Central memory CD4-positive, alpha-beta T cell (primary cell): ENCODE results near the gene MID1.
"Not testable (repeated sequence)": the region's sequence is repeated elsewhere in the genome, so short reads cannot be mapped to it uniquely, and the experiment has no call there.

ENCODE experiments used
- DNase-seq: peaks from one replicate; pipeline ENCODE4 v3.0.0; 2022

Gene MID1

DNA sequence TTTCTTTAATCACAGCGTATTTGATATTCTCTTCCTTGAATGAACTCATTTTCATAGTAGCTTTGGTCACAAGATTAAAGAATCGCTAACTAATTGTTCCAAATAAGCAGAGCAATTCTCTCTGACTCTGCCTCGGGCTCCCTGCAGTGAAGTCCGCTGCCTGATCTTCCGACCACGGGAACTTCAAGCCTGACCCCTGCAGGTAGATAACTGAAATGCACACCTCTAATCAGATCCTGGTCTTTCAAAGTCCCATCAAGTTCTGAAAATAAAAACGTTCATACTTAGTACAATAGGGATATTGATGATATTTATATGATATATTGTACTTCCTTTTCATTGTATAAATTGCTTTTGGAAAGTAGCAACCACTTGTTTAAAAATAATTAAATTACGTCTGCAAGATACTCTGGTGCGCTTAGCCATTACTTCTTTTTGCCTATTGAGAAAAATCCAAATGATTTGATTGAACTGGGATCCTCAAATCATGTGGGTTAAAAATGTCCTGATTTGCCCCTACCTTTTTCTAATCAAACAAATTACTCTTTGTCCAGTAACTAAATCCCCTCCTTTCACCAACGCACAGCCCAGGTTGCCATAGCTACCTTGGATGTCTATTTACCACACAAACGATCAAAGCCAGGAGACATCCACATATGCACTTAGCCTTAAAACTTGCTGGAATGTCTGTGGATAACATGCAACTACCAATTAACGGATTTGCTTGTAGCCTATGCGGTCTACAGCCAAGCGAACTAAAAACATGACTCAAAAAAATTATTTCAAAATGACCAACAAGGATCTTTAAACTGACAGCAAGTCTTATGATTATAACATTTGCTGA, 4.2 kb downstream of the MID1 start:
- DNase-seq: no peak

GRCh38 chrX:10612215-10612614, 8.2 kb downstream of the MID1 start:
- no peak for DNase-seq

- DNase-seq: no peak
Observed at GRCh38 chrX:10611441-10612090, 8.8 kb downstream of the MID1 start.

- no peak for DNase-seq
Observed at GRCh38 chrX:10608099-10608498, 12.3 kb downstream of the MID1 start.

- DNase-seq: no peak
Observed at GRCh38 chrX:10607233-10607632, 13.2 kb downstream of the MID1 start.

DNA sequence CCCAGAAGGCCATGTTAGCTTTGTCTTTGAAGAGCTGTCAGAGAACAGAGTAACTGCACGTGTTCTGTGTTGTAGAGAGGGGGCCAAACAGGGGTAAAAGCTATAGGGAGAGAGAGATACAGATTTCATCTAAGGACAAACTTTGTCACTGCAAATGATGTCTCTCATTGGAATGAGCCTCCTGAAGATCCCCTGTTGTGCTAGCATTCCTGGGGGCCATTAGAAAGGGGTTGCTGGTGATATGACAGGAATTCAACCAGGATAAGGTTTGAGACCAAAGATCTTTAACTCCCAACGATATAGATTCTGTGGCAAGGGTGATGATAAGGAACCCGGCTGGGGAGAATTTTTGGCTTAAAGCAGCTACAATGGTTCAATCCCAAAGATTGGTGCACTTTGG, 16.8 kb downstream of the MID1 start:
- no peak for DNase-seq

DNA sequence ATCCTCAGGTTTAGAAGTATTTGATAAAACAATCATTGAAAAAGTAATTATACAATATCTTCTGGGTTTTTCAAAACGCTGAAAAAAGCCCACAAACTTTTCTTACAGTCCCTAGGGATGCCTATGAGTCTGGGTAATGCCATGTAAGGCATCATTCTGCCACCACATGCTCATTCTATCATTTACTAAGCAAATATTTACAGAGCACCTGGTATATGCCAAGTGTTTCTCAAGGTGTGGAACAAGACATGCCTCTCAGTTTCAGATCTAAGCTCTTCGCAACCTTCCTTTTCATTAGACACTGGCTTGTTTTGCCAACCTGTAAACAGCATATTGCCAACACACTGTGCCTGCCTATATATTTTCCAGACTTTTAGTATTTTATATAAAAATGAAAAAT, 17.7 kb downstream of the MID1 start:
- DNase-seq: no peak

- DNase-seq: no peak
Observed at GRCh38 chrX:10600479-10600878, 19.9 kb downstream of the MID1 start.

DNA sequence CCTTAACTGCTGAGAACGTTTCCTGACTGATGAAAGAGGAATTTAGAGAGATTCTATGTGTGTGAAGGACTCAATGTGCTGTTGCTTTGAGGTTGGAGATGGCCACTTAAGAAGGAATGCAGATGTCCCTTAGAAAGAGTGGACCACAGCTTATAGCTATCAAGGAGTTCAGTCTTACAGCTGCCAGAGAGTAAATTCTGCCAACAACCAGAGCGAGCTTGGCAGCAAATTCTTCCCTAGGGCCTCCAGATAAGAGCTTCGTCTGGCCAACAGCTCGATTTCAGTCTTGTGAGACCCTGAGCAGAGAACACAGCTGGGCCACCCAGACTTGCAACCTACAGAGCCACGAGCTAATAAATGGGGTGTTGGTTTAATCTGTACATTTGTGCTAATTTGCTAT, 21.8 kb downstream of the MID1 start:
- no peak for DNase-seq

DNA sequence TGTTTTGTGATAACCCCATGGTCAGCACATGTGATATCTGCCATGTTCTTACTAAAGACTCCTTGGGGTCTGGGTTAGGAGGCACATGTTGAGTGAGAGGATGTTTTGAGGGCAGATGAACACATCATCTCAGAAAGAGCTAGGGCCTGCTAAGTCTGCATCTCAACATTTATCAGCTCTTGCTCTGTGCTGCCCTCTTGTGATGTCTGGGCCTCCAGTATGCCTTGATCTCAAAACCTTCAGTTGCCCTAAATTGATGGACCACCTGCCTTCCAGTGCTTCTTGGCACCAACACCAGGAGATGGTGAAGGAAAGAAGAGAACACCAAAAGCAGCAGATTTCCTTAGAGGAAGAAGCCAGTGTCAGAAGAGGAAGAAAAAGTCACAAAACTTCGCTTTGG, 22.5 kb downstream of the MID1 start:
- DNase-seq: no peak

DNA sequence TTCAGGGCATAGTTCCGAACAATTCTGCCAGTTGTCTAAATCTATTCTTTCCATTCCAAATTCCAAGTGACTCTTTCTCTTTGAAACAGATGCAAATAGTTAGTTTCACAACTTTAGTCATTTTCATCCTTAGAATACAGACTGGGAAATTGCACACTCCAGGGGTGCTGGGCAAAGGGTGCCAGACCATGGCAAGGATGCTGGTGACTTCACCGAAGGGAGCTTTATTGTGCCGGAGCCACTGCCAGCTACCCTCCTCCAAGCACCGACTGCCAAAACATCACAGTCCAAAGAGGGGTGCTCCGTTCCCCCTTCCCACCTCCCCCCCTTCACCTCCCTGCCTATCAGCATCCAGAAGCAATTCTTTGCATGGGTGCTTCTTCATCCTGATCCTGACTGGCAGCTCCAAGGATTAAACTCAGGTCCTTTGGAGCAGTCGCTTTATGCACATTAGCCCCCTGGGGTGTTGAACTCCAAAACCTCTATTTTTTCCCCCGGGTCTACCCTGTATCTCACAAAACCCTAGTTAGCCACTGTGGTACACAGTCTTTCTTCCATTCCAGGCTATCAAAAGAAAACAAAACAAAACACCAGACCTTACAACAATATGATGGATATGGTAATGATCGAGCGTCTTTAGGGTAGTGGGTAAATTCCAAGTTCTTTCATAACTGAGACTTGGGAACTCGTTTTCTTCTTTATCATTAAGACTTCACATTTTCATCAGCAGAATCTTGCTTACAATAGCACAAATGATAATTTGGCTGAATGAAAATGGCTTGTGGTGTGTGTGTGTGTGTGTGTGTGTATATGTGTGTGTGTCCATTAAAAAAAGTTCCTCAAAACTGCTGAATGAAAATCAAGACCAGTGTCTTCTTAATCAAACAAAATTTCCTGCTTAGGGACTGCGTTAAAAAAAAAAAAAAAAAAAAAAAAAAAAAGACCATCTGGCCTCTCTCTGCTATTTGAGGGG, 28.7 kb downstream of the MID1 start:
- DNase-seq: no peak

DNA sequence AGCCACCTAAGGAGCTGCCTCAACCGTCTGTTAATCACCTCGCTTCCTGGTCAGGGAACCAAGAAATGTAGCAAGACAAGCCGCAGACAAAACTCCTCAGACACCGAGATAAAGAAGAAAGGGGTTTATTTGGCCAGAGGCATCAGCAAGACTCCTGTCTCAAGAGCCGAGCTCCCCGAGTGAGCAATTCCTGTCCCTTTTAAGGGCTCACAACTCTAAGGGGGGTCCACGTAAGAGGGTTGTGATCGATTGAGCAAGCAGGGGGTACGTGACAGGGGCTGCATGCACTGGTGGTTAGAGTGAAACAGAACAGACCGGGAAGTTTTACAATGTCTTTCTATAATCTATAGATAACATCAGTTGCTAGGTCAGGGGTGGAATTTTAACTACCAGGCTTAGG, 30.6 kb downstream of the MID1 start:
- DNase-seq: not testable (repeated sequence)

DNA sequence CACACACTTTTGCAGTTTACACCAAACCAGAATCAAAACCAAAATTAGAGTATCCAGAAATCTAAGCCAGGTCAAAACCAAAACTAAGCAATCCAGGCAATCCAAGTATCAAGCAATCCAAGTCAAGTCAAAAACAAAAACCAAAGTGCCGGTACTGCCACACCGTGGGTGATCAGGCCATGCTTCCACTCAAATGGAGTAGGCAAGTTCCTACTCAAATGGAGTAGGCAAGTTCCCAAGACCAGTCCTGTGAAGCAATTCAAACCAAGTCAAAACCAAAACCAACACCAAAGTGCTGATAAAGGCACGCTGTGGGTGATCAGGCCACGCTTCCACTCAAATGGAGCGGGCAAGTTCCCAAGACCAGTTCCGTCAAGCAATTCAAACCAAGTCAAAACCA, 31.3 kb downstream of the MID1 start:
- no peak for DNase-seq

- DNase-seq: not testable (repeated sequence)
Observed at GRCh38 chrX:10584882-10585281, 35.5 kb downstream of the MID1 start.

GRCh38 chrX:10582945-10583344, 37.4 kb downstream of the MID1 start:
- DNase-seq: no peak

DNA sequence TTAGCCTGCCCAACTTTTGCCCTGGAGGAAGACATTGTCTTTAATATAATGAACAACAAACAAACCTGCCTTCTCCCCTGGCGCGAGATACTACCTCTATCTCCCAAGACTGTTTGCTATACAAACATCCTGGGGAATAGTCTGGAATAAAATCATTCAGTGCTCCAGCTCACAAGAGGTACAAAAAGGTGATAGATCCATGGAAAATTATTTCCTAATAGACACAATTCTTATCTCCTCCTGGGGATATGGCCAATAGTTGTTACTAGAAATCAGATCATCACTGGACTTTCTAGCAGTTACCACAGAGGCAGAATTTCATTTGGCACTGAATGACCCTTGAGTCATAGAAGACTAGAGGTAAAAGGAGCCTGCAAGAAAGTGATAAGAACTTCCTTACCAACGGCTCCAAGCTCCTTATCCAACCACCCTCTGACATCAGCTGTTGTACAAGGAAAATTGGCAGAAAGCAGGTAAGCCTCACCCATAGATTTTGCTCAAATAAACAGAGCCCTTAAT, 38.1 kb downstream of the MID1 start:
- DNase-seq: no peak

- no peak for DNase-seq
Observed at GRCh38 chrX:10579112-10580011, 41.0 kb downstream of the MID1 start.

- no peak for DNase-seq
Observed at GRCh38 chrX:10578527-10578926, 41.9 kb downstream of the MID1 start.

DNA sequence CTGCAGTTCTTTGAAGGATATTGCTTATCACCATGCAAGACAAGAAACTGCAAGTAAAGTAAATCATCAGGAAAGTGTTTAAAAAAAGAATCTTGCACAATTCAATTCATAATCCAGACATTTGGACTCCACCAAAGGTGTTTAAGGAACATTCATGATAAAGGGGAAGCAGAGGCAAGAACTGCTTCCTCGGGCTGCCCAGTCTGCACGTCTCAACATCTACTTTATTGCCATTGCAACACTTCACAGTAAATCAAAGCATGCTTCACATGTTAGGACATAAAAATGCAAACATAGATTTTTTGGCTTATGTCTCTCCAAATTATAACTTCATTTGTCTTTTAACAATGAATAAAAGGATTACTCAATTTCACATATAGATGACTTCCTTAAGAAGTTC, 42.5 kb downstream of the MID1 start:
- DNase-seq: no peak

DNA sequence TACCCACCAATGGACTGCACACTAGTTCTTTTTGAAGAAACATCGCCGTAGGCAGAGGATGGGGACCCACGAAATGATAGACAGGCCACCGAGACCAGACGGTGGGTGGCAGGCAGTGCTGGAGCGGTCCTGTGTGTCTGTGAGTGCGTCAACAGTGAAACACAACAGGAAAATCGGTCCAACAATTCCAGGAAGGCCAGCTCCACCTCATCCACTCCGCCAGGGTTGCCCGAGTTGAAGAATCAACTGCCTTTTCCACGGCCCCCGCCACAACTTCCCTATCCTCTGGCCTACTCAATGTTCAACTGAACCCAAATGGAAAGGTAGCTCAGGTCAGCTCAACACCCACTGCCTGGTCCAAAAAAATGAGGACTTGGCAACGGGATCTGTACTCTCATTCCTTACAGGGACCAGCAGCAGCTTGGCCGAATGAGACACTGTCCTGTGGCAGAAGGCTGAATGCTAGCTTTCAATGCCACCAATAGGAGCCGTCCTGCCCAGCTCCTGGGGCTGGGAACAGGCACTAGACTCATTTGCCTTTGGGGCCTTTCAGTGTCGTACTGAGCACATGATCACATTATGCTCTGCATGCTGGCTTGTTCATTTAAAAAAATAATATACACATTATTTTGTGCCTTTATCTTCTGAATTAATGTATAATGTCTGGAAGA, 43.5 kb downstream of the MID1 start:
- DNase-seq: no peak

DNA sequence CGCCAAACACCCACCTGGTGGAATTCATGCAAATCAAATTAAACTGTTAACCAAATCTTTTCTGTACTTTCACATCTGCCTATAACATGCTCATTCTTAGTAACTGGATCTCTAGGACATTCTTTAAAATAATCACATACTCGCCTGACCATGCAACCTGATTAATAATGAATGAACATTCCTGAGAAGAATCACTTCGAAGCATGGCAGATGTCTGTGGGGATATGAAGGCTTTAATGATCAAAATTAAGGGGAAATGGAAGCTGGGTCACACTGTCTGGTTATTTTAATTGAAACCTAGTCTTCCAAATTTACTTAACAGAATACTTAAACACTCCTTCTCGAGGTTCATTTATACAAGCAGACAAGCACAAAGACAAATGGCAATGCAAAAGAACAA, 44.2 kb downstream of the MID1 start:
- no peak for DNase-seq
